GM19240 (cell line): ENCODE data around the gene VPS45.
A peak's percentile ranks its signal among the peaks of the same experiment; 100 is the strongest.
"Not testable (repeated sequence)": the region's sequence is repeated elsewhere in the genome, so short reads cannot be mapped to it uniquely, and the experiment has no call there.

Source experiments
- DNase-seq: peaks from one replicate; pipeline ENCODE4 v3.0.0; 2011; ENCODE audit warnings: low spot score; ENCODE audit not compliant: insufficient read length

VPS45 gene

DNA sequence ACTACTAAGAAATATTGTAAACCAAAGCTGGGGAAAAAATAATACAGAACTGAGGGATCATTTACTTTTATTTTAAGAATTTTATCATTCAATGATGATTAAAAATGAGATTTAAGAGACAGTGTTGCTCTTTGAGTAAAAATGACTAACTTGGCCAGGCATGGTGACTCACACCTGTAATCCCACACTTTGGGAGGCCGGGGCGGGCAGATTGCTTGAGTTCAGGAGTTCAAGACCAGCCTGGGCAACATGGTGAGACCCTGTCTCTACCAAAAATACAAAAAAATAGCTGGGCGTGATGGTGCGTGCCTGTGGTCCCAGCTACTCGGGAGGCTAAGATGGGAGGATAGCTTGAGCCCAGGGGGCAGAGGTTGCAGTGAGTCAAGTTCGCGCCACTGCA, 60.3 kb downstream of the VPS45 start:
- no peak for DNase-seq

DNA sequence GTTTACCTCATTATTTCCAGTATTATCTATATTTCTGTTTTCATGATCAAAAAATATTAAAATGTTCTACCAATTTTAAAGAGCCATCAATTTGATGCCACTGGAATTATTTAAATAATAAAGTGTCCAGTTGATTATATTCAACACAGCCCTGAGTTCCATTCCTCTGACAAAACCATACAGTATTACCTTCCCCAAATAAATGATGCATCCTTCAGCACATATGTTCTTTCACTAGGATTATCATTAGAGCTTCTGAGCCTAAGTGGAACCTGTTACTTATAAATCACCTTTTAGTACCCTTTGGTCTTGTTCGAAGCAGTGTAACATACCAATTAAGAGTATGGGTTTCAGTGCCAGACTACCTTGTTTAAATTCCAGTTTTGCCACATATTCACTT, 64.8 kb downstream of the VPS45 start:
- no peak for DNase-seq

DNA sequence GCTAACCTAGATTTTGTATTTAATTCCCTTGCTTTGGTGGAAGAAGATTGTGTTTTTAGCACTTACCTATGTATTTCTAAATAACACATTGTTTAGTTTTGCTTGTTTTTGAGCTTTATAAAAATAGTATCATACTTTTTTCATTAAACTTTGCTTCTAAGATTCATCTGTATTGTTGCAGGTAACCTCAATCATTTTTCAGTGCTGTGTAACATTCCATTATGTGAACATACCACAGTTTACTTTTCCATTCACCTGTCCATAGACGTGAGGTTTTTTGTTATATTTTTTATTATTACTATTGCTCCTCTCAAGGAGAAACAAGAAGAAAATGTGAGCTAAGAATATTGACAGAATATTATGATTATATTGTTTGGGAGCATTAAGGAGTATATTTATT, 67.0 kb downstream of the VPS45 start:
- DNase-seq, result no peak

DNA sequence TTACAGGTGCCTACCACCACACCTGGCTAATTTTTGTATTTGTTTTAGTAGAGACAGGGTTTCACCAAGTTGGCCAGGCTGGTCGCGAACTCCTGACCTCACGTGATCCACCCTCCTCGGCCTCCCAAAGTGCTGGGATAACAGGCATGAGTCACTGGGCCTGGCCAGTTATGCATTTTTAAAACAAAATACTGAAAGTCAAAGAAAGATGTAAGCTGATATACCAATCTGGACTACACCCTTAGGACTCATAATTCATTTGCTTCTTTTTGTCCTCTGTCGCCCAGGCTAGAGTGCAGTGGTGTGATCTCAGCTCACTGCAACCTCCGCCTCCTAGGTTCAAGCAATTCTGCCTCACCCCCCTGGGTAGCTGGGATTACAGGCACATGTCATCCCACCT, 67.8 kb downstream of the VPS45 start:
- not testable (repeated sequence) for DNase-seq

DNA sequence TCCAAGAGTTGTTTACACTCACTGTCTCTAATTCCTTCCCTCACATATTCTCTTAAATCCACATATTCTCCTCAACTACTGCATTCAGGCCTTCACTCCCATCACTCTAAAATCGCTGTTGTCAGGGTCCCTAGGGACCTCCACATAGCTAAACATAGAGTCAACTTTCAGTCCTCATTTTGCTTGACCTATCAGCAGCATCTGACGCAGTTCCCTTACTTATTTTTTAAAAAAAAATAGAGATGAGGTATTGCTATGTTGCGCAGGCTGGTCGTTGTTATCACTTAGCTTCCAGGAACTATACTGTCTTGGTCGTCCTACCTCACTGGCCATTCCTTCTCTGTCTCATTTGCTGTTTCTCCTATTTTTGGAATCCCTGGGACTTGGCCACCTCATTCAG, 70.5 kb downstream of the VPS45 start:
- no peak for DNase-seq

DNA sequence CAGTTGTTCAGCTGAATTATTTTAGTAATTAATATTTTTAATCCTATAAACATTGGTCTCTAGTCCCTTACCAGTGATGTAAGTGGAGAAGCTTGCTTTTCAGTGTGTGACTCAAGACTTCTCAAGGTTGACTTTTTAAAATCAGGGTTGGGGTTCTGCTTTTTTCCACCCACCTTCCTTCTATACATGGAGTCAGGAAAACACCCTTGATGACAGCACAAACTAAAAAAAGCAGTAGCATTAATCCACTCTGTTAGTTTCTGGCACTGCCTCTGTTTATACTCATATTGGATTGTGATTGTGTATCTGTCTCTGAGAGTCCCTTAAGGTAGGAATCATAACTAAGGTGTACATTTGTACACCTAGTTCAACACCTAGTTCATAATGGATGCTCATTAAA, 73.9 kb downstream of the VPS45 start:
- no peak for DNase-seq

DNA sequence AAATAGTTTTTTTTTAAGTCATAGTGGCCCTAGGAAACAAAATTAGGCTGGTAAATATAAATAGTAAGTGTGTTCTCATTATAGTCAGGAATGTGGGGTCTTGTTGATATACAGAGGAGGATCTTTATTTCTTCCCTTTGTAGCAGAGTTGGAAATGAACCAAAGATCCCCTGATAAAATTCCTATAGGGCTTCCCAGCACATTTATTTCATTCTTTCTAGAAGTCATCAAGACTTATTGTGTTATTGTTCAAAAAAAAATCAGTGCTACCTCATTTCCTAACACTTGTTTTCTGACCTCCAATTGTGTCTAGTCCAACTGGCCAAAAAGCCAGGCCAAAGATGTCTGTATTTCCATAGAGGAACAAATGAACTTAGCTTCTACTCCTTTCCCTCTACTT, 74.5 kb downstream of the VPS45 start:
- DNase-seq, result no peak

DNA sequence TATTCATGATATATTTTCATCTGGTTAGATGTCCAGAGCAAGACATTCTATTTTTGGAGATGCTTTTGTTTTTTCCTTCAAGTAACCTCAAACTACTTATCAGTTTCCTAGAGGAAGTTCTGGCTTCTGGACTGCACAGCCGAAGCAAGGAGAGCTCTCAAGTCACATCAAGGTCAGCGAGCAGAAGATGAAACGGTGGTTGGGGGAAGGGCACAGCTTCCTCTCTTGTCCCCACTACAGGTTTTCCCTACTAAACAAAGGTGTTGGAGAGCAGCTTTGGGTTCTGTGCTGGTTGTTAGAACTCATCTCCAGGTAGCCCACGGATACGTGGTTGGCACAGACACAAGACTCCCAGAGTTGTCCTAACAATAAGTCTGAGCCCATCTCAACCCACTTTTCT, 77.0 kb downstream of the VPS45 start:
- DNase-seq, result no peak

DNA sequence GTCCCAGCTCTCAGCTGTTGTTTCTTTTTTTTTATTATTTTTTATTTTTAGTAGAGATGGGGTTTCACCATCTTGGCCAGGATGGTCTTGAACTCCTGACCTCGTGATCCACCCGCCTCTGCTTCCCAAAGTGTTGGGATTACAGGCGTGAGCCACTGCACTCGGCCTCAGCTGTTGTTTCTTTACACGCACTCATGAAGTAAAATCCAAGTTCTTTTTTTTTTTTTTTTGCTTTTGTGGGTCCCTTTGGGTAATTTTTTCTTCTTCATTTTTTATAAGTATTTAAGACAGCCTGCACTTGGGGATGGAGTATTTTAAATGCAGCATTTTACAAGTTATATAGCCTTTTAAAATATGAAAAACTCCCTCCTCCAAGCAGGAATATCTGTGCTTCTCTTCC, 78.4 kb downstream of the VPS45 start:
- DNase-seq, result not testable (repeated sequence)

DNA sequence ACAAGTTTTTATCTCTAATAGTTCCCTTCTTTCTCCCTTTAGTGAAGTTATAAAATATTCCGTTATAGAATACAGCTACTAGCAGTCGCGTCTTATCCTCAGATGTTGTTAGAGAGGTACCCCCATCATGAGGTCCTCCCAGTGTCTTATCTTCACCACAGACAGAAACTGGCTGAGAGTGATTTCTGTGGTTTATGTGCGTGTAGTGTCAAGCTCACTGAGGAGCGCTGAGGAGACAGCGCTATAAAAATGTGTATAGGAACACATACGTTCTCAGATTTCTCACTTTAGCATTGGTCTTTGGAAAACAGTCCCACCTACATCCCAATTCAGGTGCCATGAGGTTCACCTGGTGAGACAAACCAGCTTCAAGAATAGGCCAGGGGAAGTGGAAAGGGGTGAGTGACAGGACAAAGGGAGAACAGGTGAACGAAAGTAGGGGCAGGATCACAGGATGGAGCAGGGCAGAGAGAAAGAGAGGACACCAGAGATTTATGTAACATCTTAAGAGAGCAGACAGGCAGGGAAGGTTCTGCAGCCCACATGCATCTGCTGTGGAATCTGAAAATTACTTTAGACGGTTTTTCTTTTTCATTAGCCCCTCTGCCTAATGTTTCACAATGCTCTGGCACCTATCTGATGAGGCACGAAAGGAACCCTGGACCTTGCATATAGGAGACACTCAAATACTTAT, 79.4 kb downstream of the VPS45 start:
- DNase-seq, result no peak

DNA sequence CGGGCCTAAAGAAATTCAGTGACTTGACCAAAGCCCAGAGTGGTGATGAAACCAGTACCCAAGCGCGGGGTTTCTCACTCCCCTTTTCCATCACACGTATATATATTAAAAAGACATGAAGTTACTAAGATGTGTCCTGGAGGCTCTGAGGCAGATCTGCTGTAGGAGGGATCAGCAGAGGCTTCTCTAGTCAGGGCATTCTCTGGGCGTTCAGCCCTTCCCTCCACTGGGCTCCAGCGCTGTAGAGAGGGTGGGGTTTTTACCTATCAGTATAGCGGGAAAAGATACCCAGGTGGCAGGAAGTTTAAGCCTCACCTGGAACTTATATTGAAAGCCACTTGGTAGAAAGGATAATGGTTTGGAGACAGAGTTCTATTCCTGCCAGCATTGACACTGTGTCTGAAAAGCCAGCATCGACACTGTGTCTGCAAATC, 81.3 kb downstream of the VPS45 start:
- DNase-seq, result no peak

DNA sequence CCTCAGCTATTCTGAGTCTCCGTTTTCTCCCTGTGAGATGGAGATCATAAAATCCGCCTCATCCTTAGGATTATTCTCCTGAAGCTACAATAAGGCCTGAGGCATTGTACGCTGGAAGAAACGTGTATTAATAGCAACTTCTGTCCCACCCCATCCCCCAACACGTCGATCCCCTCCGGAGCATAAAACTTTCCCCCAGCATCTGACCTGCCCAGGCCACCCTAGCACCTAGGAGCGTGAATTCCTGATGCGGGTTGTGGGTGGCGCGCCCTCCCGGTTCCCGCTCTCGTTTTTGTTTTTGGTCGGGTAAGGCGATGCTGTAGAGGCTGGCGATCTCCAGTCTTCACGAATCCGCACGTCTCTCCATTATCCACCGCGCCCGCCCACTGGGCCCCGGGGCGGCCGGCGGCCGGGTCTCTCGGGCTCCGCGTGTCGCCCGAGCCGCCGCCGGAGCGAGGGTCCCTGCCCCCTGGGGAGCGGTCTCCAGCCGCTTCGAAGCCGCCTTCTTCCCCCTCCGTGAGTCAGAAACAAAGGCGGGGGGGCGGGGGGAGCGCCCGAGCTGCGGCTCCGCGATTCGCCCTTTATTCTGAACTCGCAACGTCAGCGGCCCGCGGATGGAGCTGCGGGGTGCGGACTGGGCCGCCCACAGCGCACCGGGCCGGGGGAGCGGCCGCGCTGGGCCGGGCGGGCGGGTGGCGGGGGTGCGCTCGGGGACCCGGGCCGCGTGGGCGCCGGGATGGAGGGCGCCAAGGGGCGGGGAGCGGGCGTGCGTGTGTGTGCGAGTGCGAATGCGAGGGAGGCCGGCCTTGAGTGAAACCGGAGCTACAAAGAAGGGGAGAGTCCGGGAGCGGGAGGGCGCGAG, 81.9 kb downstream of the VPS45 start, which contains the start of gene PLEKHO1:
PLEKHO1 (plus strand) TSS at position 646 of the 862 bp plus-strand sequence. CDS start 342 bp downstream, outside the sequence.
- peak; percentile 58 for DNase-seq

DNA sequence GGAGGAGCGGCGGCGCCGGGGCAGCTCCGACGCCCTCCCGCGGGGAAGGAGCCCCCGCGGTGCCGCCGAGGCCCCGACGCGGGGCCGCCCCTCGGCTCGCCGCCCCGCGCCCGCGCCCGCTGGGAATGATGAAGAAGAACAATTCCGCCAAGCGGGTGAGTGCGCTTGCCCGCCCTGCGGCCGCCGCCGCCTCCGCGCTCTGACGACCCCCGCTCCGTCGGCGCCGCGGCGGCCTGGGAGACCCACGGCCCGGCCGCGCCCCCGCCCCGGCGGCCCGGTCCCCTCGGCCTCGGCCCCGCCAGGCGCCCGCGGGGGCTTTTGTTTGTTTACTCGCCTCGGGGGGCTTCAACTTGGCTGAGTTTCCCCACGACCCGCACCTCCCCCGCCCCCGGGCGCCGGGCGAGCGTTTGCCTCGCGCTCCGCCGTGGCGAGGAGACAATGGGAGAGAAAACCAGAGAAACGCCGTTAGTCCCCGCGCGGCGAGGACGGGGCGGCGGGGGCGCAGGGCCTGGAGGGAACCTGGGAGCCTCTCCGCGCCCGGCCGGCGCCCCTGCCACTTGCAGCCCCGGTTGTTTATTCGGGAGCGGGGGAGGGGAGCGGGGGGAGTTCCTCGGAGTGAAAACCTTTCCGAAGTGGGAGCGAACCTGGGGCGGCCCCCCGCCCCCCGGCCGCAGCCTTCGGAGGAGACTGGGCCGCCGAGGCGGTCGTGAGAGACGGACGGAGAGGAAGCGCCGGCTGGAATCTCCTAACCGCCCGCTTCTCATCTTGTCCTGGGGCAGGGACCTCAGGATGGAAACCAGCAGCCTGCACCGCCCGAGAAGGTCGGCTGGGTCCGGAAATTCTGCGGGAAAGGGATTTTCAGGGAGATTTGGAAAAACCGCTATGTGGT, 82.8 kb downstream of the VPS45 start:
- no peak for DNase-seq

DNA sequence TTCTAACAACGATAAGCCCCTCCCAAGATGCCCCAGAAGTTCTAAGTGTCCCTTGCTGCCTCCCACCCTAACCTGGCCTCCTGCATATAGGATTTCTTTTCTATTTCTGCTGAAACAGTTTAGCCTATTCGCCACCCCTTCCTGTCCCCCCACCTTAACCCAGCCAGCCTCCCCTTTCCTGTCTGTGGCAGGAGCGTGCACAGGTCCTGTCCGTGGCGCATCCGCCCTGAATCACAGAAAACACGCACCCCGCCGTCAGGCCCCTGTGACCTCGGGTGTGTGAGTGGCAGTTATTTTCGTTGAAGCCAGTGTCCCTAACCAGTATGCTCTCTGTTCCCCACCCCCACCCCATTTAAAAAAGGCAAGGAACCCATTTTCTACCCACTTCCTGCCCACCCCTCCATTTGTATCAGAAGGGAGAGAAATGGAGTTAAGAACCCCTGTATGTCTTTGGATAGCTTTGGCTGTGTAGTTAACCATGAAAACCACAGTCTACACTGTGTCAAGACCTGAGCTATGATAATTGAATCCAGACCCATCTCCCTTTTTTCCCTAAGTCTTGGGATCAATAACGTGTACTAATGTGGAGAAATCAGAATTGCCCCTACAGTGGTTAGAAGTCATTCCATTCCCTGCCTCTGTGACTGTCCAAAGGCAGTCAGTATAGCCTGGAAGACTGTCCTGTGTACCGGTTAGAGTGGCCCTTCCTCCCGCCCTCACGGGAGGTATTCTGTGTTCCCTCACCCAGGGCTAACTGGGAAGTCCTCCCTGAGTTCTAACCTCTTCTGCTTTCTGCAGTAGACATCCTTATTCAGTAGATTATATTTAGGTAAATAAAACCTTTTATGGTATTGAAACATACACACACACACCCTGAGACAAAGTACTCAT, 84.0 kb downstream of the VPS45 start:
- DNase-seq, result no peak

DNA sequence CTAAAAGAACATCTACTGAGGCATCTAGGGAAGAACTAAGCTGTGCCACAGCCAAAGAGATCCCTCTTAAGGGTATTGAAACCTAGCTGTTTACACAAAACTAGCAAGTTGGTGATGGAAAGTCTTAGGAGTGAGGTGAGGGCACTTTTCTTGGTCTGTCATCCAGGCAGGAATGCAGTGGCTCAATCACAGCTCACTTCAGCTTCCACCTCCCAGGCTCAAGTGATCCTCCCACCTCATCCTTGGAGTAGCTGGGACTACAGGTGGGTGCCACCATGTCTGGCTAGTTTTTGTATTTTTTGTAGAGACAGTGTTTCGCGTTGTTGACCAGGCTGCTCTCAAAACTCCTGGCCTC, 84.6 kb downstream of the VPS45 start:
- DNase-seq, result no peak

DNA sequence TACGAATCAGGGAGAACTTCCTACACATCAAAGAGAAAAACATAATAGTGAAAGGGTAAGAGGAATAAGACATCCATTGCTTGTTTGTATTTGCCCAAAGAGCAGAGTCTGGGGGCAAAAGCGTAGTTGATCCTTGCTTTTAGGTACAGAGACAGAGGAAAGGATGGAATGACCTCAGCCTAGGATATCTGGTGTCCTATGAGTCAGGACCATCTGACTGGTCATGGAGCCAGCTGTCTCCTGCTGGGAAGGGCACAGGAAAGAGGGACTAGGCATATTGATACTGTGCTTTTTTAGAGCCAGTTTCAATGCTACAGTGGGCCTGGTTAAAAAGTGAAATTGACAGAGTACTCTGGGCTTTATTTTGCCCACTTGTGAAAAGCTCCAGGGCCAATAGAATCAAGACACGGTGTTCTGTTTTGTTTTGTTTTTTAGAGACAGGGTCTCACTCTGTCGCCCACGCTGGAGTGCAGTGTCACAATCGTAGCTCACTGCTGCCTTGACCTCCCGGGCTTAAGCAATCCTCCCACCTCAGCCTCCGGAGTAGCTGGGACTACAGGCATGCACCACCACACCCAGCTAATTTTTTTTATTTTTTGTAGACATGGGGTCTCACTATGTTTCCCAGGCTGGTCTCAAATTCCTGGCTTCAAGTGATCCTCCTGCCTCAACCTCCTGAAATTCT, 85.3 kb downstream of the VPS45 start:
- DNase-seq, result no peak

DNA sequence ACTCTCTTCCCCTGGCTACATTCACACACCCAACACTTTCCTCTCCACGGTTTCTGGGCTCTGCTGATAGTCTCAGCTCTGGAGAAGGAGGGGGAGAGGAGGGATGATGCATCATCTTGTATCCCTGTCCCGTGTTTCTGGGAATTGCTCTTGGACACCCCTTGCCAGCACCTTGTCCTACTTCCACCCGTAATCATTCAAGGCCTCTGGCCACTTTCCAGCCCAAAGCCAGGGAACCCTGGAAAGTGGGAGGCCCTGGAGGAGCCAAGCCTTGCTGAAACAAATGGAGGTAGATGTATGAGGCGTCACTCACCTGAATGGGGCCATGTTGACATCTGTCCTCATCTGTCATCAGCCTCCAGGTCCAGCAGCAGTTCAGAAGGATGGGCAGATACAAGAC, 86.6 kb downstream of the VPS45 start:
- DNase-seq, result no peak

DNA sequence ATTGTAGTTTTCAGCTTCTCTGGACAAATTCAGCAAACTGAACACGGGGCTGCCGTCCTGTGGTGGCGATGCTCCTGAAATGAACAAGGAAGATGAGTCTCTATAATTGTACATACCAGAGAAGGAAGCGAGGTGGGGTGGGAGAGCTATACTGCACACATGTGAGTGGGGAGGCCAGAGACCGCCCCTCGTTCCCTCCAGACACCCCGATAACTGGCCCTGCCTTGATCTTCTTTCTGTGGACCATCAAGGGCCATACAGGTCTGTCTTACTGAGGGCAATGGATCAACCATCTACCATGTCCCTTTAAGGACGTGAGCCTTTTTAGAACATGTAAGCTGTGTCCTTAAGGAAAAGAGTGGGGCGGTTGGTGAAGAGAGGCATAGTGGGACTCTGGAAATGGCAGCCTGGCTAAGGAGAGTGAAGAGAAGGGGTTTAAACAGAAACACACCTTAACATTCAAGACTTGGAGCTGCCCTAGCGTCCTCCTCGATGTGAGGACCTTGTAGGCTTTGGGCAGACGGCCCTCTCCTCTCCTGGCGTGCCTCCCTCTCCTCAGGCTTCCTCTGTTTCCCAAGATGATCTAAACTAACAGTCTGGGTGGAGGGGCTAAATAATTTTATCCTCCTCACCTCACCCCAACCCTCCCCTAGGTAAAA, 88.0 kb downstream of the VPS45 start:
- no peak for DNase-seq

DNA sequence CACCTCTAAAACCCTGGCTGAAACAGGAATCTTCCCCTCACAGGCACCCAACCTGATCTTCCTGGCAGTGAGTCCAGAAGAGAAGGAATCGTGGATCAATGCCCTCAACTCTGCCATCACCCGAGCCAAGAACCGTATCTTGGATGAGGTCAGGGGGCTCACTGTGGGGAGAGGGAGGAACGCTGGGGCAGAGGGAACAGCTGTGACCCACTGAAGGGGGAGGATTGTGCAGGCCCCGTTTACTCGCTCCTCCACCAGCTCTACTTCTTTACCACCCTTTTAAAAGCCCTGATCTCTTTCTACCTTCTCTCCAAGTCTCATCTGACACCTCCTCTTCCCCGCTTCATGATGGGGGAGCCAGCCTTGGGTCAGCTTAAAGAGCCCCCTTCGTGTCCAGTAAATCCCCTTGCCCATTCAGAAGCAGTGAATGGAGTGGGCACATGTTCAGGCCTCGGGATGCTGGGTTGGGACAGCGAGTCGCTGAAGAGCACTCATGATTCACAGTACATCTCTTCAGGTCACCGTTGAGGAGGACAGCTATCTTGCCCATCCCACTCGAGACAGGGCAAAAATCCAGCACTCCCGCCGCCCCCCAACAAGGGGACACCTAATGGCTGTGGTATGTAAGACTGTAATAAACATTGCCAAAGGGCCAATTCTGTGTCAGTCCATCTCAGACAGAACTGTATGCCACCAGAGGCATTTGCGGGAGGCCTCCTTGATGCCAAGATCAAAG, 89.5 kb downstream of the VPS45 start:
- DNase-seq, result no peak
